Upper lobe of left lung (tissue), 6 donors: ENCODE measurements around the gene RUNX2. TPM values are rescaled to one million over a fixed set of nuclear protein-coding genes. Genes with fewer than 3 reads are reported as not detected.

Source experiments
- ATAC-seq, 2 donors: fragments of 200-7000 bp; cut with Tn5 transposase; one replicate each; pipeline ENCODE4 v1.9.1; 2022; ENCODE audit warnings: mild to moderate bottlenecking in 2 of 2, moderate library complexity in 2 of 2; ENCODE audit not compliant: low FRiP score in 2 of 2
- DNase-seq, 2 donors: peaks; one replicate each; pipeline ENCODE4 v3.0.0-alpha.2; 2019 to 2020
- H3K27ac ChIP-seq, 4 donors: fragments of 200-600 bp; sonication (generic); one replicate each; pipeline ENCODE4 v1.5.1; 2016 to 2019
- H3K27me3 ChIP-seq, 4 donors: fragments of 200-600 bp; sonication (generic); one replicate each; pipeline ENCODE4 v1.5.1; 2017 to 2019
- H3K36me3 ChIP-seq, 4 donors: fragments of 200-600 bp; sonication (generic); one replicate each; pipeline ENCODE4 v1.5.1; 2016 to 2019
- H3K4me1 ChIP-seq, 4 donors: fragments of 200-600 bp; sonication (generic); one replicate each; pipeline ENCODE4 v1.5.1; 2018 to 2019
- H3K4me3 ChIP-seq, 4 donors: fragments of 200-600 bp; sonication (generic); one replicate each; pipeline ENCODE4 v1.5.1; 2017 to 2019; ENCODE audit warnings: mild to moderate bottlenecking in 2 of 4, moderate library complexity in 1 of 4
- H3K9me3 ChIP-seq, 4 donors: fragments of 200-600 bp; sonication (generic); one replicate each; pipeline ENCODE4 v1.5.1; 2018 to 2019
- CTCF ChIP-seq, 6 experiments: fragments of 450-650 bp in 4 of 6; fragments of 200-600 bp in 2 of 6; sonication (generic) in 2 of 6; IDR thresholded peaks; one replicate each; pipeline ENCODE4 v1.5.1; 2016 to 2019; ENCODE audit warnings: antibody characterized with exemption in 6 of 6
- EP300 ChIP-seq, 4 donors: sonication (generic); formaldehyde crosslinking; IDR thresholded peaks; one replicate each; pipeline ENCODE4 v1.5.1; 2017; ENCODE audit warnings: antibody characterized with exemption in 4 of 4, control low read depth in 2 of 4
- POLR2A ChIP-seq, 4 donors: fragments of 450-650 bp; IDR thresholded peaks; one replicate each; pipeline ENCODE4 v1.5.1; 2016 to 2017; ENCODE audit warnings: antibody characterized with exemption in 4 of 4, mild to moderate bottlenecking in 2 of 4
- POLR2AphosphoS5 ChIP-seq, 2 donors: sonication (generic); formaldehyde crosslinking; IDR thresholded peaks; one replicate each; pipeline ENCODE4 v1.5.1; 2017; ENCODE audit warnings: antibody characterized with exemption in 2 of 2
- WGBS, 2 donors: methylation state at CpG; one replicate each; pipeline ENCODE4 v1.1.5; 2017 to 2018; 5-methylcytosine and 5-hydroxymethylcytosine counted together
- total RNA-seq, 6 donors: library from RNA; depleted of rRNA in 4 of 6; stranded (reverse); fragments of >200 nt in 4 of 6; gene quantifications; one replicate each; pipeline versions ENCODE4 v1.1.0 to v1.2.1, GENCODE V29; 2016 to 2021
- donor health status: DM: no; HTN: no; CAD: no; lungs with moderate emphysema.
- donor health status: DM: no; HTN: yes; CAD: no; lungs with severe emphysema.

The RUNX2 gene
- total RNA-seq, 6 donors from 2014 or later = 2.6 to 12.2 (median 5.5) TPM

DNA sequence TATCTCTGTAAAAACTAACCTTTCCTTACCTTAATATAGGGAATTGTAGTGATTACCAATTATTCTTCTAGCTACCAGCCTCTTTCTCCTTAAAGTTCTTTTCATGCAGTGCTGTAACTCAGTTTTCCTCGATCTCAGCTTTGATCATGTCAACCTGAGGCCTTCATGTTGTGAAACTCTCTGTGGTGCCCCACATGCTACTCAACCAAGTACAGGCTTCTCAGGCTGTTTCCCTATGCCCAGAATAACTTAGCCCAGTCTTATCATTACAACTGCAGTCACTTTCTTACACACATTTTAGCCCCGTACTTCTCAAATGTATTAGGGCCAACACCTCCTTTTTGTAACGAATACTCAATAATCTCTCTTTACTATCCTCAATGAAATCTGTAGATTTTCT is 139.7 kb downstream of the RUNX2 start:
- Histone ChIP-seq H3K27me3 (no peaks in the 10 kb centered on the region), H3K4me1 (peaks cover 0 to 2% (median 0%) of the 10 kb centered on the region in 4 donors), H3K4me3 (no peak overlapping the region), H3K36me3 (no peaks in the 10 kb centered on the region), H3K27ac (no peak overlapping the region), H3K9me3 (no peaks in the 10 kb centered on the region)
- DNase-seq = no peak
- 83 to 94% methylated on average over 3 of the region's 3 CpGs for WGBS, 2 donors
- no peak for ATAC-seq
- TF ChIP-seq CTCF (IDR thresholded peaks at IDR 0.05) (no peak), POLR2A (IDR thresholded peaks at IDR 0.05) (no peak), EP300 (IDR thresholded peaks at IDR 0.05) (no peak), POLR2AphosphoS5 (IDR thresholded peaks at IDR 0.05) (no peak)

DNA sequence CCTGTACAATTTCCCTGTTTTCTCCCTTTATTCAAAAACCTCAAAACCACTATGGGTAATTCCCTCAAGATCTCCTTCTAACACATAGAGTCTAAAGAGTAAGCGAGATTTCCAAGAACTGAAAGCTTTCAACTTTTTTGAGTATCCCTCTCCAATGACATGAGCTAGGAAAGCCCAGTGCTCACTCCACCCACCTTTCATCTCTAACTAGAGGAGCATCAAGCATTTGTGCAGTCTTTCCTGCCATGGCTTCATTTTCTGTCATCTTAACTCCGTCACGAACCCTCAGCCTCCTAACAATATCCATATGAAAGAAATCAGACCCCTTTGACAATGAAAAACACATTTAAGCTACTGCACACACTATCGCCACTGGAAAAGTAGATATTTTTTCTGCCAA is 141.5 kb downstream of the RUNX2 start:
- 93 to 95% methylated on average over 4 of the region's 4 CpGs for WGBS, 2 donors
- no peak for DNase-seq
- ATAC-seq = no peak
- Histone ChIP-seq H3K27ac (no peak overlapping the region), H3K27me3 (no peaks in the 10 kb centered on the region), H3K36me3 (no peaks in the 10 kb centered on the region), H3K4me3 (no peak overlapping the region), H3K9me3 (no peaks in the 10 kb centered on the region), H3K4me1 (peaks cover 0 to 14% (median 1%) of the 10 kb centered on the region in 4 donors)
- no peak for TF ChIP-seq POLR2AphosphoS5 (IDR thresholded peaks at IDR 0.05)
- TF ChIP-seq POLR2A (IDR thresholded peaks at IDR 0.05) = no peak
- no peak for TF ChIP-seq CTCF (IDR thresholded peaks at IDR 0.05)
- TF ChIP-seq EP300 (IDR thresholded peaks at IDR 0.05) = no peak

DNA sequence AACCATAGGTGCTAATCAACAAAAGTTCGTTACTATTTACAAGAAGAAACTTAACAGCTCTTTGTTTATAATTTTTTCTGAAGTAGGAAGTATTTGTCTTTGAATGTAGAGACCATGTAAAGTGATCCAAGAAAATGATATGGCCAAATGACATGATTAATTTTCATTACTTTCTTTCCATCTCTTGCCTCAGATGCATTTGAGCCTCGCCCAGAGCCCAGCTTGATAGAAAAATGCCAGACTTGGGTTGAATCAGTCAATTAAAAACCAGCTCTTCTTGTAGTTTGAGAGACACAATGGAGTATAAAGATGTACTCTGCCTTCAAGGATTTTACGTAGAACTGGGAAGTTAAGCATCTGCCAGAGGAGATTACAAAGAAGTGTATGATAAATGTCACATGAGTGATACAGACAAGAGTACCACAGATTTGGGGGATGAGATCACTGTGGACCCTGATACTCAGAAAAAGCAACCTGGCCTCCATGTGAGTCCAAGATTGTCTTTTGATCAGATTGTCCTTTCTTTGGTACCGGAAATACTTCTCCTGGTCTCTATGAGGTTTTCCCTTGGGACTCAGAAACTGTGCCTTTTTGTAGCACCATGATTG is 142.1 kb downstream of the RUNX2 start:
- Histone ChIP-seq H3K4me3 (no peak overlapping the region), H3K27ac (no peak overlapping the region)
- WGBS, 2 donors = 80 to 84% methylated on average over 4 of the region's 4 CpGs

GRCh38 chr6:45472382-45472781 is 144.3 kb downstream of the RUNX2 start:
- Histone ChIP-seq H3K36me3 (no peaks in the 10 kb centered on the region), H3K27ac (peak overlapping the region in 3 of 4 donors; percentile 23 to 48 (median 43)), H3K9me3 (no peaks in the 10 kb centered on the region), H3K27me3 (no peaks in the 10 kb centered on the region), H3K4me1 (peaks cover 0 to 14% (median 1%) of the 10 kb centered on the region in 4 donors), H3K4me3 (no peak overlapping the region)
- WGBS, 2 donors = 75 to 76% methylated on average over 7 of the region's 7 CpGs
- ATAC-seq (peak in 1 of 2 donors; percentile 71), DNase-seq (no peak)
- no peak for TF ChIP-seq POLR2A (IDR thresholded peaks at IDR 0.05)
- TF ChIP-seq EP300 (IDR thresholded peaks at IDR 0.05) = no peak
- TF ChIP-seq POLR2AphosphoS5 (IDR thresholded peaks at IDR 0.05) = no peak
- TF ChIP-seq CTCF (IDR thresholded peaks at IDR 0.05) = no peak

More for the DNA sequence above, 142.1 kb downstream of the RUNX2 start:
- Histone ChIP-seq H3K9me3 (no peaks in the 10 kb centered on the region), H3K36me3 (no peaks in the 10 kb centered on the region), H3K27me3 (no peaks in the 10 kb centered on the region), H3K4me1 (peaks cover 0 to 14% (median 1%) of the 10 kb centered on the region in 4 donors)
- no peak for TF ChIP-seq POLR2AphosphoS5 (IDR thresholded peaks at IDR 0.05)
- no peak for TF ChIP-seq EP300 (IDR thresholded peaks at IDR 0.05)
- no peak for TF ChIP-seq POLR2A (IDR thresholded peaks at IDR 0.05)
- no peak for TF ChIP-seq CTCF (IDR thresholded peaks at IDR 0.05)
- DNase-seq = no peak
- ATAC-seq = no peak
